GM12878 (cell line): ENCODE data around the gene C10orf90. TPM values are rescaled to one million over a fixed set of nuclear protein-coding genes. Genes with fewer than 3 reads are reported as not detected.

Source experiments
- ATF7 ChIP-seq: fragments of 450-650 bp; IDR thresholded peaks from 2 replicates; pipeline ENCODE4 v1.6.1; 2016; ENCODE audit warnings: low read depth, mild to moderate bottlenecking
- GATAD2B ChIP-seq: fragments of 450-650 bp; conservative IDR thresholded peaks from 2 replicates; pipeline ENCODE4 v1.6.1; 2017; ENCODE audit warnings: low read depth, mild to moderate bottlenecking, moderate library complexity
- RAD21 ChIP-seq: IDR thresholded peaks from 2 replicates; pipeline ENCODE4 v1.6.1; 2011; ENCODE audit warnings: mild to moderate bottlenecking, low read depth, low read length, moderate library complexity; ENCODE audit not compliant: insufficient read depth
- RFX5 ChIP-seq: IDR thresholded peaks from 2 replicates; pipeline ENCODE4 v1.6.1; 2011; ENCODE audit warnings: low read depth, low read length, improper control_type of control experiment
- RUNX3 ChIP-seq: IDR thresholded peaks from 2 replicates; pipeline ENCODE4 v1.6.1; 2012; ENCODE audit warnings: low read length, inconsistent platforms
- SMC3 ChIP-seq: IDR thresholded peaks from 2 replicates; pipeline ENCODE4 v1.6.1; 2011; ENCODE audit warnings: low read length, improper control_type of control experiment, borderline replicate concordance
- SRF ChIP-seq, 2 experiments: IDR thresholded peaks; 2 replicates each; pipeline ENCODE4 v1.6.1; 2011; ENCODE audit warnings: low read depth in 2 of 2, low read length in 2 of 2, mild to moderate bottlenecking in 1 of 2, moderate library complexity in 1 of 2
- STAT3 ChIP-seq: IDR thresholded peaks from 2 replicates; pipeline ENCODE4 v1.6.1; 2011; ENCODE audit warnings: low read depth, low read length, improper control_type of control experiment
- TARDBP ChIP-seq: IDR thresholded peaks from 2 replicates; pipeline ENCODE4 v1.6.1; 2016; ENCODE audit warnings: borderline replicate concordance
- TCF12 ChIP-seq: IDR thresholded peaks from 2 replicates; pipeline ENCODE4 v1.6.1; 2011; ENCODE audit warnings: low read depth, mild to moderate bottlenecking, low read length
- YBX1 ChIP-seq: fragments of 450-650 bp; IDR thresholded peaks from 2 replicates; pipeline ENCODE4 v1.6.1; 2016; ENCODE audit warnings: antibody characterized with exemption
- ZZZ3 ChIP-seq: IDR thresholded peaks from 2 replicates; pipeline ENCODE4 v1.6.1; 2011; ENCODE audit warnings: low read depth; ENCODE audit not compliant: control insufficient read depth, insufficient read length
- polyA plus RNA-seq, 11 experiments: library from polyadenylated mRNA; depleted of rRNA in 4 of 11; unstranded in 6 of 11; stranded (reverse) in 5 of 11; fragments of >200 nt; fragmentation: Nextera tagmentation in 4 of 11; fragmentation: Illumina TruSeq in 1 of 11; extraction: Ambion mirVana in 4 of 11; extraction: Trizol in 1 of 11; gene quantifications; 1 replicate in 1 of 11; 2 replicates in 10 of 11; pipeline versions ENCODE4 v1.2.1 to v1.2.3, GENCODE V29; 2011 to 2016; ENCODE audit warnings: inconsistent platforms in 2 of 11, missing spikeins in 2 of 11, low read depth in 1 of 11
- total RNA-seq, 4 experiments: library from RNA; depleted of rRNA in 3 of 4; stranded (reverse); fragments of >200 nt in 3 of 4; fragmentation: Illumina TruSeq in 1 of 4; extraction: Trizol in 1 of 4; gene quantifications; 2 replicates each; pipeline versions ENCODE4 v1.2.1 to v1.2.3, GENCODE V29; 2013 to 2021
- TF ChIP-seq, protein P1 (sequence below): fragments of 150-350 bp; IDR thresholded peaks from 2 replicates; pipeline ENCODE4 v1.6.1; 2016; ENCODE audit warnings: low read depth, low read length

The C10orf90 gene
- total and polyA plus RNA-seq, 10 of the 15 experiments (the other 5 are each of a cell fraction or from before 2014, with no cell fraction given), result 0.04 TPM; not detected in 9

GRCh38 chr10:126459878-126460481 lies 210.5 kb downstream of the C10orf90 start (continued):
- TF ChIP-seq, protein P1, sequence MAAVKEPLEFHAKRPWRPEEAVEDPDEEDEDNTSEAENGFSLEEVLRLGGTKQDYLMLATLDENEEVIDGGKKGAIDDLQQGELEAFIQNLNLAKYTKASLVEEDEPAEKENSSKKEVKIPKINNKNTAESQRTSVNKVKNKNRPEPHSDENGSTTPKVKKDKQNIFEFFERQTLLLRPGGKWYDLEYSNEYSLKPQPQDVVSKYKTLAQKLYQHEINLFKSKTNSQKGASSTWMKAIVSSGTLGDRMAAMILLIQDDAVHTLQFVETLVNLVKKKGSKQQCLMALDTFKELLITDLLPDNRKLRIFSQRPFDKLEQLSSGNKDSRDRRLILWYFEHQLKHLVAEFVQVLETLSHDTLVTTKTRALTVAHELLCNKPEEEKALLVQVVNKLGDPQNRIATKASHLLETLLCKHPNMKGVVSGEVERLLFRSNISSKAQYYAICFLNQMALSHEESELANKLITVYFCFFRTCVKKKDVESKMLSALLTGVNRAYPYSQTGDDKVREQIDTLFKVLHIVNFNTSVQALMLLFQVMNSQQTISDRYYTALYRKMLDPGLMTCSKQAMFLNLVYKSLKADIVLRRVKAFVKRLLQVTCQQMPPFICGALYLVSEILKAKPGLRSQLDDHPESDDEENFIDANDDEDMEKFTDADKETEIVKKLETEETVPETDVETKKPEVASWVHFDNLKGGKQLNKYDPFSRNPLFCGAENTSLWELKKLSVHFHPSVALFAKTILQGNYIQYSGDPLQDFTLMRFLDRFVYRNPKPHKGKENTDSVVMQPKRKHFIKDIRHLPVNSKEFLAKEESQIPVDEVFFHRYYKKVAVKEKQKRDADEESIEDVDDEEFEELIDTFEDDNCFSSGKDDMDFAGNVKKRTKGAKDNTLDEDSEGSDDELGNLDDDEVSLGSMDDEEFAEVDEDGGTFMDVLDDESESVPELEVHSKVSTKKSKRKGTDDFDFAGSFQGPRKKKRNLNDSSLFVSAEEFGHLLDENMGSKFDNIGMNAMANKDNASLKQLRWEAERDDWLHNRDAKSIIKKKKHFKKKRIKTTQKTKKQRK, result no peak
- TF ChIP-seq SMC3, result no peak
- TF ChIP-seq ZZZ3, result no peak
- no peak for TF ChIP-seq STAT3
- TF ChIP-seq SRF (IDR thresholded peaks at IDR 0.05; ENCODE audit: low read depth in 2 of 2, low read length in 2 of 2), result peak; percentile 34 to 61; a peak in 2 of 4 replicates
- TF ChIP-seq ATF7, result no peak
- TF ChIP-seq TARDBP, result no peak
- TF ChIP-seq RFX5, result no peak
- no peak for TF ChIP-seq YBX1
- TF ChIP-seq RAD21, result no peak
- TF ChIP-seq TCF12, result no peak
- no peak for TF ChIP-seq GATAD2B
- TF ChIP-seq RUNX3, result no peak
